HG03108 (cell line): ENCODE measurements around the gene ITGA11.
"Not testable (repeated sequence)": the region's sequence is repeated elsewhere in the genome, so short reads cannot be mapped to it uniquely, and the experiment has no call there.

Source experiments
- ATAC-seq: cut with Tn5 transposase; IDR thresholded peaks from one replicate; pipeline ENCODE4 v1.9.1; 2021; ENCODE audit warnings: moderate library complexity; ENCODE audit not compliant: unreplicated experiment

The ITGA11 gene

GRCh38 chr15:68411735-68412134 lies 20.2 kb downstream of the ITGA11 start:
- no peak for ATAC-seq

GRCh38 chr15:68411343-68411675 lies 20.7 kb downstream of the ITGA11 start:
- no peak for ATAC-seq

- ATAC-seq: no peak
Observed at GRCh38 chr15:68410466-68411342, 21.3 kb downstream of the ITGA11 start.

- ATAC-seq: no peak
Observed at GRCh38 chr15:68409736-68410370, 22.1 kb downstream of the ITGA11 start.

DNA sequence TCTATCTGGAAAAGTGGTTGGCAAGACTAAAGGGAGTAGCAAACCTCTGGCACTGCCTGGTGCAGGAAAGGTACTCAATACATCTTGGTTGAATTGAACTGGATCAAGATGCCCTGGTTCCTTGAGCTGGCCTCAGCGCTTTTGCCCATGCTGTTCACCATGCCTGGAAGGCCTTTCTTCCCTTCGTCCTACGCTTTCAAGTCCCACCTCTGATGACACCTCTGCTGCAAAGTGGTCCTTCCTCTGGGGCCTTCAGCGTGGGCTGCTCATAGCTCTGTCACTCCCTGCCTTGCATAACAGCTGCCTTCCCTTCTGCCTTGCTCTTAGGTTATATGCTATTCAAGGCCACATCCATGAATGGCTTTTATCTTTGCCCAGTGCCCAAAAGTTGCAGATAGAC lies 23.0 kb downstream of the ITGA11 start:
- ATAC-seq: no peak

GRCh38 chr15:68407886-68408881 lies 23.8 kb downstream of the ITGA11 start:
- no peak for ATAC-seq

- no peak for ATAC-seq
Observed at GRCh38 chr15:68407141-68407885, 24.6 kb downstream of the ITGA11 start.

DNA sequence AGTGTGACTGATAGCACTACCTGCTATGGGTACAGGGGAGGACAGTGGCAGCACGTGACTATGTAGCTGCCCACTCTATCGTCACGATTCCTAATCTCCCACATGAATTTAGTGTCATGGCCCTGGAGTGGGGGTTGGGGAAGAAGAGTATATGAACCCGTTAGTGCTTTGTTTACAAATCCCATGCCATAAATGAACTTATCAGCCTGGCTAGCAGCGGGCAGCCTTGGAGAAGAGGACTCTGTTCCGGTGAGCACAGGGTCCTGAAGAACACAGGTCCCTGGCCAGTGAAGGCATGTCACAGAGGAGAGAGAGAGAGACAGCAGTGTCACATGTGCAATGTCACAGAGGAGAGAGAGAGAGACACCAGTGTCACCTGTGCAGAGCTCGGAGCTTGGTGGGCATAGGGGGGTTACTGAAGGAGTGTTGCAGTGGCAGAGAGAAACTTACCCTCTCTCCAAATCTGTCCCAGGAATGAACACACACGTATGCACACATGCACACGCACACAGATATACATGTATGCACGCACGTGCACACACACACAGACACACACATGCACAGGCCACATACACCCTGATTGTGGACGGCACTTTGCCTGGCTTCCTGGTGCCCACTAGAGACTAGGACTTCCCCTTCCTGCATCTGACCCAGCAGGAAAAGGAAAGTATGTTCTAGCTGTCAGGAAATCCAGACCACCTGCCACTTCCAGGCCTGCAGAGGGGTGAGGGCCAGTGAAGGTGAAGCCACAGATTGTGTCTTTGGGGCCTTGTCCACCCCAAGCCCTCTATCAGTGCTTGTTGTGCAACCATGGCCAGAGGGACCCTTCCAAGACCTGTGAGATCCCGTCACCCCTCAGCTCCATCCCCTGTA lies 26.3 kb downstream of the ITGA11 start:
- ATAC-seq: no peak

DNA sequence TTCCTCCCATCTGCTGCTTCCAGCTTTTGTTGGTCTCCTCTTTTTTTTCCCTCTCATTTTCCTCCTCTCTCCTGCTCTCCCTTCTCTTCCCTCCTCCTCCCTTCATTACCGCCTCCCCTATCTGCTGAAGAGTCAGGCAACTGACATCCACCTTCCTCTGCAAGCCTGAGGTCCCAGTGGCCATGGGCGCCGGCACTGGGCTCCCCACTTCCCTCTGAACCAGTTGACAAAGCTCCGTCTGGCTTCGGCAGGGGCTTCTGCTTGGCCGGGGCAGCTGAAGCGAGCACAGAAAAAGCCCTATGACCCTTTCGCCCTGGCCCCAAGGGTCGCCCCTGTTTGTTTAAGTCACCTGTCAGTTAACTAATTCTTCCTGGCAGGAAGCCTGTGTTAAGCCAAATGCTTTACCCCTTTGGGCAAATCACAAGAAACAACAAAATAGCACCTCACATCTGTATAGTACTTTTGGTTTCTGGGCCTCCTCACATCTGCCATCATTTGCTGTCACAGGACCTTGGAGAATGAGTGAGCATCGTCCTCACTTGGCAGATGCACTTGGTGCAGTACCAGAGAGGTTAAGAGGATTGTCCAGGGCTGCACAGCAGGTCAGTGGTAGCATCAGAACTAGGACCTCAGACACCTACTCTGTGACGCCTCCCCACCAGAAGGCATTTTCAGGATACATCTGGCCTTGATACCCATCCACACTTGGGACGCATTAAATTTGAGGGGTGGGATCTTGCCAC lies 27.7 kb downstream of the ITGA11 start:
- no peak for ATAC-seq

- no peak for ATAC-seq
Observed at GRCh38 chr15:68403161-68403941, 28.6 kb downstream of the ITGA11 start.

GRCh38 chr15:68402432-68403160 lies 29.4 kb downstream of the ITGA11 start:
- ATAC-seq: no peak

DNA sequence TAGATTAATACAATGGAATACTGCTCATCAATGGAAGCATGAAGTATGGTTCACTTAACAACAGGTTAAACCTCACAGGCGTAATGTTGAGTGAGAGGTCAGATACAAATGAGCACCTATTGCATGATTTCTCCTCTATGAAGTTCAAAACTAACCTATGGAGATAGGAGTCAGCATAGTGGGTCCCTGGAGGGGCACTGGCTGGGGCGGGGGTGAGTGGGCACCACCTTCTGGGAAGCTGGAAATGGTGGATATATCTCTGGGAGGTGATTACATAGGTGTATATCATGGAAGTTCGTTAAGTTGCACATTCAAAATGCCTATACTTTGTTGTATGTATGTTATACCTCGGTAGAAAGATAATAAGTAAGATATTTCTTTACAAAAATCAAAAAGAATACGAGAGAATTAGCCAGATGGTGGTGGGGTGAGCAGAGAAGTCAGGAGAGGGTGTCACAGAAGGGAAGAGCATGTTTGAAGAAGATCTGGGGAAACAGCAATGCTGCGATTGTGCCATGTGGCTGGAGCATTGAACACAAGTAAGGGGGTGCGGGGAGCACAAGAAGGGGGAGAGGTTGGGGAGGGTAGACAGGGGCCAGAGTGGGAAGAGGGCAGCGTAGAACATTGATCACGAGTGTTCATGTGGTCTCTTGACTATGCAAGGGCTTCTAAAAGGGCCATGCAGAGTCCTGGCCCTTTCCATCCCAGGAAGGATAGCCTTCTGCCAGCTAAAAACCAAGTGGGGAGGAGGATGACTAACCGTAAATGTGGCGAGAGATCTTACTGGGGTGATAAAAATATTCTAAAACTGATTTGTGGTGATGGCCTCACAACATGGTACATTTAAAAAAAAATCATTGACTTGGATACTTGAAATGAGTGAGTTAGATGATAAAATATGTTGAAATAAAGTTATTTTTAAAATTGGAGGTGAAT lies 30.2 kb downstream of the ITGA11 start:
- ATAC-seq: no peak

DNA sequence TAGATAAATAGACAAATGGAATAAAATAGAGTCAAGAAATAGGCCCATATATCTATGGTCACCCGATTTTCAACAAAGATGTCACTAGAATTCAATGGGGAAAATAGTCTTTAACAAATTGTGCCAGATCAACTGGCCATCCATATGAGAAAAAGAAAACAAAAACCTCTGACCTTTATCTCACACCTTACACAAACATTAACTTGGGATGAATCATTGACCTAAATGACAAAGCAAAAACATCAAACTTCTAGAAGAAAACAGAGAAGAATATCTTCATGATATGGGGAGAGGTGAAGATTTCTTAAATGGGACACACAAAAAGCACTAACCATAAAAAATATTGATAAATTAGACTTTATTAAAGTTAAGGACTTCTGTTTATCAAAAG lies 31.9 kb downstream of the ITGA11 start:
- no peak for ATAC-seq

- no peak for ATAC-seq
Observed at GRCh38 chr15:68399096-68400065, 32.6 kb downstream of the ITGA11 start.

GRCh38 chr15:68397999-68398398 lies 34.0 kb downstream of the ITGA11 start:
- not testable (repeated sequence) for ATAC-seq
